Lower lobe of right lung (tissue), 2 donors: ENCODE results near the gene PELO. TPM values are rescaled to one million over a fixed set of nuclear protein-coding genes. Genes with fewer than 3 reads are reported as not detected.

Experiments used
- ATAC-seq, 2 donors: fragments of 200-7000 bp; cut with Tn5 transposase; one replicate each; pipeline ENCODE4 v1.9.1; 2020 to 2022; ENCODE audit warnings: mild to moderate bottlenecking in 2 of 2, moderate library complexity in 2 of 2
- DNase-seq: peaks from one replicate; pipeline ENCODE4 v3.0.0-alpha.2; 2020
- H3K27ac ChIP-seq: fragments of 200-600 bp; one replicate; pipeline ENCODE4 v1.8.0; 2022
- H3K27me3 ChIP-seq: fragments of 200-600 bp; one replicate; pipeline ENCODE4 v1.8.0; 2022; ENCODE audit warnings: low read depth
- H3K36me3 ChIP-seq: fragments of 200-600 bp; one replicate; pipeline ENCODE4 v1.8.0; 2022; ENCODE audit warnings: mild to moderate bottlenecking
- H3K4me1 ChIP-seq: fragments of 200-600 bp; one replicate; pipeline ENCODE4 v1.8.0; 2022
- H3K4me3 ChIP-seq: fragments of 200-600 bp; one replicate; pipeline ENCODE4 v1.8.0; 2022; ENCODE audit warnings: mild to moderate bottlenecking
- H3K9me3 ChIP-seq: fragments of 200-600 bp; one replicate; pipeline ENCODE4 v1.8.0; 2022
- CTCF ChIP-seq: fragments of 200-600 bp; IDR thresholded peaks from one replicate; pipeline ENCODE4 v1.8.0; 2022; ENCODE audit warnings: antibody characterized with exemption, mild to moderate bottlenecking
- intact Hi-C: fragments of 100-400 bp; cut with DNase I; formaldehyde crosslinking; loops from one replicate; pipeline ENCODE4 v1.11.0; 2022
- total RNA-seq: library from RNA; stranded (reverse); fragmentation: NEBNext Ultra II Directional; extraction: Animal tissue kit (Norgen Biotek cat#: 25700); gene quantifications from one replicate; pipeline ENCODE4 v1.2.1, GENCODE V29; 2021
- donor health status: DM: no; HTN: yes; CAD: no; lungs with severe emphysema.

The PELO gene
- total RNA-seq, 1 donor from 2014 or later, result 31.5 TPM

- Histone ChIP-seq H3K9me3 (no peaks in the 10 kb centered on the region), H3K4me1 (peaks cover 64% of the 10 kb centered on the region), H3K36me3 (peaks cover 9% of the 10 kb centered on the region), H3K27ac (no peak overlapping the region), H3K4me3 (no peak overlapping the region), H3K27me3 (no peaks in the 10 kb centered on the region)
- intact Hi-C loops, result no loop called here
- DNase-seq (no peak), ATAC-seq (no peak)
- no peak for TF ChIP-seq CTCF
Measured at GRCh38 chr5:52796516-52797103, 8.9 kb downstream of the PELO start.

DNA sequence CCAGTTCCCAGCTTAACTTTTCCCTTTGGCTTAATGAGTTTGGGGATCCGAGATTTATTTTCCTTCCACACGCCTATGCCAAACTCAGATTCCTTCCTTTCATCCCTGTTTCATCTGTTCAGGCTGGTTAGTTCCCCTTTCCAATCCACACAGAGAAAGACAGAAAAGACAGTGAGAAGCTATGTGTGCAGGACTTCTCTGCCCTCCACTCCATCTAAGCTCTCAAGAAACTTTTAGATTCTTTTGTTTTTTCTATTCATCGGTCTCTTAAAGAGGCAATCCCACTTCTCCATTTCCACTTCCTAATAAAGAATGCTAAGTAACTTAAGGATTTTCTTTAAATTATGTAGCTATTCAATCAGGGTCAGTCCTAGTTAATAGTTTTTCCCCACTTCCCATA is 11.2 kb downstream of the PELO start:
- H3K27ac ChIP-seq, result peak overlapping the region; percentile 93
- peak overlapping the region; percentile 71 for H3K4me3 ChIP-seq
- DNase-seq (no peak), ATAC-seq (no peak)
- intact Hi-C loops, result no loop called here
- no peaks in the 10 kb centered on the region for H3K27me3 ChIP-seq
- H3K4me1 ChIP-seq, result peaks cover 87% of the 10 kb centered on the region
- H3K36me3 ChIP-seq, result peaks cover 14% of the 10 kb centered on the region
- H3K9me3 ChIP-seq, result no peaks in the 10 kb centered on the region
- TF ChIP-seq CTCF, result no peak

- Histone ChIP-seq H3K27me3 (no peaks in the 10 kb centered on the region), H3K36me3 (peaks cover 14% of the 10 kb centered on the region), H3K4me1 (peaks cover 92% of the 10 kb centered on the region), H3K4me3 (peak overlapping the region; percentile 71), H3K9me3 (no peaks in the 10 kb centered on the region), H3K27ac (peak overlapping the region; percentile 93)
- peak; percentile 44 to 52 for ATAC-seq
- DNase-seq, result peak; percentile 58
- intact Hi-C loops, result no loop called here
- TF ChIP-seq CTCF, result no peak
Measured at GRCh38 chr5:52799358-52799982, 11.8 kb downstream of the PELO start.

GRCh38 chr5:52799983-52800393 is 12.3 kb downstream of the PELO start:
- peak; percentile 97 to 98 for ATAC-seq
- no peaks in the 10 kb centered on the region for H3K9me3 ChIP-seq
- peaks cover 92% of the 10 kb centered on the region for H3K4me1 ChIP-seq
- H3K36me3 ChIP-seq, result peaks cover 14% of the 10 kb centered on the region
- intact Hi-C loops, result no loop called here
- peak overlapping the region; percentile 71 for H3K4me3 ChIP-seq
- no peak for TF ChIP-seq CTCF
- H3K27me3 ChIP-seq, result no peaks in the 10 kb centered on the region
- H3K27ac ChIP-seq, result peak overlapping the region; percentile 93
- peak; percentile 97 for DNase-seq

DNA sequence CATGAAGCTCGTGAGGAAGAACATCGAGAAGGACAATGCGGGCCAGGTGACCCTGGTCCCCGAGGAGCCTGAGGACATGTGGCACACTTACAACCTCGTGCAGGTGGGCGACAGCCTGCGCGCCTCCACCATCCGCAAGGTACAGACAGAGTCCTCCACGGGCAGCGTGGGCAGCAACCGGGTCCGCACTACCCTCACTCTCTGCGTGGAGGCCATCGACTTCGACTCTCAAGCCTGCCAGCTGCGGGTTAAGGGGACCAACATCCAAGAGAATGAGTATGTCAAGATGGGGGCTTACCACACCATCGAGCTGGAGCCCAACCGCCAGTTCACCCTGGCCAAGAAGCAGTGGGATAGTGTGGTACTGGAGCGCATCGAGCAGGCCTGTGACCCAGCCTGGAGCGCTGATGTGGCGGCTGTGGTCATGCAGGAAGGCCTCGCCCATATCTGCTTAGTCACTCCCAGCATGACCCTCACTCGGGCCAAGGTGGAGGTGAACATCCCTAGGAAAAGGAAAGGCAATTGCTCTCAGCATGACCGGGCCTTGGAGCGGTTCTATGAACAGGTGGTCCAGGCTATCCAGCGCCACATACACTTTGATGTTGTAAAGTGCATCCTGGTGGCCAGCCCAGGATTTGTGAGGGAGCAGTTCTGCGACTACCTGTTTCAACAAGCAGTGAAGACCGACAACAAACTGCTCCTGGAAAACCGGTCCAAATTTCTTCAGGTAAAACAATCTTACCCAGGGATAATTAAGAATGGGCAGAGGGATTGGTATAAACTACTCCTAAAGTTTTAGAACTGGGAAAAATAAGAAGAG is 12.9 kb downstream of the PELO start:
- no peak for TF ChIP-seq CTCF
- intact Hi-C loops, result no loop called here
- Histone ChIP-seq H3K27me3 (no peaks in the 10 kb centered on the region), H3K36me3 (peaks cover 14% of the 10 kb centered on the region), H3K4me1 (peaks cover 94% of the 10 kb centered on the region), H3K9me3 (no peaks in the 10 kb centered on the region), H3K27ac (peak overlapping the region; percentile 93), H3K4me3 (peak overlapping the region; percentile 71)
- peak; percentile 87 to 89 for ATAC-seq
- DNase-seq, result peak; percentile 75
